ENCODE data around the gene CCDC183.
A peak's percentile ranks its signal among the peaks of the same experiment; 100 is the strongest.

The CCDC183 gene

GRCh38 chr9:136855461-136856078 lies 59.4 kb downstream of the CCDC183 start:
- no peaks in the 10 kb centered on the region for H3K9me3 ChIP-seq (ENCODE audit: low read length)
- no peak overlapping the region for H3K9ac ChIP-seq (ENCODE audit: low read length)
- H3K27me3 ChIP-seq (ENCODE audit: insufficient read depth, low read length), result no peaks in the 10 kb centered on the region
- no peak overlapping the region for H3K4me2 ChIP-seq (ENCODE audit: low read length)
- no peak overlapping the region for H2AFZ ChIP-seq (ENCODE audit: low read length)
- H3K4me1 ChIP-seq (ENCODE audit: insufficient read depth, low read length, severe bottlenecking), result no peaks in the 10 kb centered on the region
- no peak overlapping the region for H3K27ac ChIP-seq (ENCODE audit: low read depth, low read length, poor library complexity, severe bottlenecking)
- H4K20me1 ChIP-seq (ENCODE audit: insufficient read depth, low read length), result no peaks in the 10 kb centered on the region
- peaks cover 11% of the 10 kb centered on the region for H3K36me3 ChIP-seq (ENCODE audit: insufficient read depth, low read length)
- H3F3A ChIP-seq (ENCODE audit: insufficient read depth, low read length), result no peaks in the 10 kb centered on the region
- no peaks in the 10 kb centered on the region for H3K9me2 ChIP-seq (ENCODE audit: low read depth, low read length)
- TF ChIP-seq CTCF (IDR thresholded peaks at IDR 0.05; ENCODE audit: low read length), result no peak
- no peak for TF ChIP-seq EZH2 (IDR thresholded peaks at IDR 0.05; ENCODE audit: borderline replicate concordance, low read length)
- no peak overlapping the region for H3K4me3 ChIP-seq (ENCODE audit: low read depth, low read length, poor library complexity, severe bottlenecking)
- H3K79me2 ChIP-seq (ENCODE audit: insufficient read depth, low read length), result no peaks in the 10 kb centered on the region

GRCh38 chr9:136856079-136856476 lies 59.9 kb downstream of the CCDC183 start:
- no peak overlapping the region for H2AFZ ChIP-seq (ENCODE audit: low read length)
- H3F3A ChIP-seq (ENCODE audit: insufficient read depth, low read length), result no peaks in the 10 kb centered on the region
- H3K4me2 ChIP-seq (ENCODE audit: low read length), result no peak overlapping the region
- no peaks in the 10 kb centered on the region for H3K9me2 ChIP-seq (ENCODE audit: low read depth, low read length)
- TF ChIP-seq CTCF (IDR thresholded peaks at IDR 0.05; ENCODE audit: low read length) (no peak), EZH2 (IDR thresholded peaks at IDR 0.05; ENCODE audit: borderline replicate concordance, low read length) (no peak)
- H3K4me1 ChIP-seq (ENCODE audit: insufficient read depth, low read length, severe bottlenecking), result no peaks in the 10 kb centered on the region
- H3K79me2 ChIP-seq (ENCODE audit: insufficient read depth, low read length), result no peaks in the 10 kb centered on the region
- peaks cover 11% of the 10 kb centered on the region for H3K36me3 ChIP-seq (ENCODE audit: insufficient read depth, low read length)
- H3K9me3 ChIP-seq (ENCODE audit: low read length), result no peaks in the 10 kb centered on the region
- no peaks in the 10 kb centered on the region for H4K20me1 ChIP-seq (ENCODE audit: insufficient read depth, low read length)
- H3K27ac ChIP-seq (ENCODE audit: low read depth, low read length, poor library complexity, severe bottlenecking), result no peak overlapping the region
- H3K27me3 ChIP-seq (ENCODE audit: insufficient read depth, low read length), result no peaks in the 10 kb centered on the region
- no peak overlapping the region for H3K9ac ChIP-seq (ENCODE audit: low read length)
- H3K4me3 ChIP-seq (ENCODE audit: low read depth, low read length, poor library complexity, severe bottlenecking), result no peak overlapping the region

GRCh38 chr9:136856541-136857141 lies 60.5 kb downstream of the CCDC183 start:
- H3K9ac ChIP-seq (ENCODE audit: low read length), result no peak overlapping the region

More at GRCh38 chr9:136856541-136857141, 60.5 kb downstream of the CCDC183 start:
- no peak overlapping the region for H3K27ac ChIP-seq (ENCODE audit: low read depth, low read length, poor library complexity, severe bottlenecking)
- TF ChIP-seq EZH2 (IDR thresholded peaks at IDR 0.05; ENCODE audit: borderline replicate concordance, low read length) (no peak), CTCF (IDR thresholded peaks at IDR 0.05; ENCODE audit: low read length) (peak; percentile 8; the same call in 1 of the 2 replicates)
- no peaks in the 10 kb centered on the region for H3K79me2 ChIP-seq (ENCODE audit: insufficient read depth, low read length)
- no peaks in the 10 kb centered on the region for H4K20me1 ChIP-seq (ENCODE audit: insufficient read depth, low read length)
- no peak overlapping the region for H3K4me2 ChIP-seq (ENCODE audit: low read length)
- no peaks in the 10 kb centered on the region for H3F3A ChIP-seq (ENCODE audit: insufficient read depth, low read length)
- no peak overlapping the region for H3K4me3 ChIP-seq (ENCODE audit: low read depth, low read length, poor library complexity, severe bottlenecking)
- peaks cover 13% of the 10 kb centered on the region for H3K36me3 ChIP-seq (ENCODE audit: insufficient read depth, low read length)
- H3K9me3 ChIP-seq (ENCODE audit: low read length), result no peaks in the 10 kb centered on the region
- no peaks in the 10 kb centered on the region for H3K4me1 ChIP-seq (ENCODE audit: insufficient read depth, low read length, severe bottlenecking)
- H2AFZ ChIP-seq (ENCODE audit: low read length), result no peak overlapping the region
- H3K9me2 ChIP-seq (ENCODE audit: low read depth, low read length), result no peaks in the 10 kb centered on the region
- no peaks in the 10 kb centered on the region for H3K27me3 ChIP-seq (ENCODE audit: insufficient read depth, low read length)
